A549 (cell line): ENCODE data around the gene HECTD4.

Source experiments
- CTCF ChIP-seq: fragments of >200 bp; sonication (Bioruptor Twin); formaldehyde crosslinking; IDR thresholded peaks from 3 replicates; pipeline ENCODE4 v1.5.1; 2016
- PHF8 ChIP-seq: fragments of 200-600 bp; sonication (generic); IDR thresholded peaks from 2 replicates; pipeline ENCODE4 v1.6.1; 2016; ENCODE audit warnings: low read depth, mild to moderate bottlenecking, antibody characterized with exemption, moderate library complexity, borderline replicate concordance
- RCOR1 ChIP-seq: fragments of 150-350 bp; IDR thresholded peaks from 2 replicates; pipeline ENCODE4 v1.6.1; 2014; ENCODE audit warnings: antibody characterized with exemption, low read length, low read depth

- TF ChIP-seq PHF8, result no peak
- no peak for TF ChIP-seq CTCF
- TF ChIP-seq RCOR1, result no peak
Measured at GRCh38 chr12:112151766-112152541, 230.3 kb downstream of the HECTD4 start.
